Liver (tissue), 3 donors: Measurements from ENCODE around the gene IFT25.
"Not testable (repeated sequence)": the region's sequence is repeated elsewhere in the genome, so short reads cannot be mapped to it uniquely, and the experiment has no call there.

Experiments
- EGR1 ChIP-seq, 2 donors: IDR thresholded peaks; 2 replicates each; pipeline ENCODE4 v1.6.1; 2016 to 2018; ENCODE audit warnings: antibody characterized with exemption in 2 of 2, low read depth in 2 of 2
- GABPA ChIP-seq, 2 donors: IDR thresholded peaks in 1 of 2; conservative IDR thresholded peaks in 1 of 2; 2 replicates each; pipeline ENCODE4 v1.6.1; 2016; ENCODE audit warnings: antibody characterized with exemption in 2 of 2, mild to moderate bottlenecking in 1 of 2, moderate library complexity in 1 of 2
- JUND ChIP-seq, 2 donors: IDR thresholded peaks; 2 replicates each; pipeline ENCODE4 v1.6.1; 2016; ENCODE audit warnings: antibody characterized with exemption in 2 of 2
- NR2F2 ChIP-seq: IDR thresholded peaks from 2 replicates; pipeline ENCODE4 v1.6.1; 2016; ENCODE audit warnings: antibody characterized with exemption
- RAD21 ChIP-seq, 2 donors: IDR thresholded peaks; 2 replicates each; pipeline ENCODE4 v1.6.1; 2016; ENCODE audit warnings: antibody characterized with exemption in 2 of 2, mild to moderate bottlenecking in 2 of 2
- RXRA ChIP-seq, 2 donors: IDR thresholded peaks; 2 replicates each; pipeline ENCODE4 v1.6.1; 2017 to 2018; ENCODE audit warnings: antibody characterized with exemption in 2 of 2, mild to moderate bottlenecking in 1 of 2
- SP1 ChIP-seq: IDR thresholded peaks from 2 replicates; pipeline ENCODE4 v1.6.1; 2018; ENCODE audit warnings: antibody characterized with exemption, mild to moderate bottlenecking
- TAF1 ChIP-seq: conservative IDR thresholded peaks from 2 replicates; pipeline ENCODE4 v1.6.1; 2016; ENCODE audit warnings: antibody characterized with exemption, mild to moderate bottlenecking
- YY1 ChIP-seq: IDR thresholded peaks from 2 replicates; pipeline ENCODE4 v1.6.1; 2016; ENCODE audit warnings: antibody characterized with exemption, mild to moderate bottlenecking
- TF ChIP-seq, protein P1 (sequence below): fragments of 150-350 bp; IDR thresholded peaks from 2 replicates; pipeline ENCODE4 v1.5.1; 2017; ENCODE audit warnings: improper control_type of control experiment, low read depth, low read length; ENCODE audit not compliant: missing input control
- TF ChIP-seq, protein P2 (sequence below): IDR thresholded peaks from 2 replicates; pipeline ENCODE4 v1.6.1; 2016; ENCODE audit warnings: antibody characterized with exemption
- TF ChIP-seq, protein P3 (sequence below): IDR thresholded peaks from 2 replicates; pipeline ENCODE4 v1.6.1; 2016; ENCODE audit warnings: antibody characterized with exemption
- TF ChIP-seq, protein P4 (sequence below): IDR thresholded peaks from 2 replicates; pipeline ENCODE4 v1.6.1; 2016; ENCODE audit warnings: antibody characterized with exemption, mild to moderate bottlenecking
- TF ChIP-seq, protein P5 (sequence below): IDR thresholded peaks from 2 replicates; pipeline ENCODE4 v1.6.1; 2016; ENCODE audit warnings: antibody characterized with exemption
- donor health status: healthy.
- donor health status: healthy.

DNA sequence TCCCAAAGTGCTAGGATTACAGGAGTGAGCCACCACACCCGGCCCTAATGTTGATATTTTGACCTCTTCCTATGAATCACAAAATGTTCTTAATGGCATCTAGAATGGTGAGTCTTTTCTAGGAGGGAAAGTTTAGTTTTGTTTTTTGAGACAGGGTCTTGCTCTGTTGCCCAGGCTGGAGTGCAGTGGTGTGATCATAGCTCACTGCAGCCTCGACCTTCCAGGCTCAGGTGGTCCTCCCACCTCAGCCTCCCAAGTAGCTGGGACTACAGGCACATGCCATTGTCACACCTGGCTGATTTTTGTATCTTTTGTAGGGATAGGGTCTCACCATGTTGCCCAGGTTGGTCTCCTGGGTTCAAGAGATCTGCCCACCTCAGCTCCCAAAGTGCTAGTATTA, 23.8 kb upstream of the IFT25 start:
- TF ChIP-seq, protein P1, sequence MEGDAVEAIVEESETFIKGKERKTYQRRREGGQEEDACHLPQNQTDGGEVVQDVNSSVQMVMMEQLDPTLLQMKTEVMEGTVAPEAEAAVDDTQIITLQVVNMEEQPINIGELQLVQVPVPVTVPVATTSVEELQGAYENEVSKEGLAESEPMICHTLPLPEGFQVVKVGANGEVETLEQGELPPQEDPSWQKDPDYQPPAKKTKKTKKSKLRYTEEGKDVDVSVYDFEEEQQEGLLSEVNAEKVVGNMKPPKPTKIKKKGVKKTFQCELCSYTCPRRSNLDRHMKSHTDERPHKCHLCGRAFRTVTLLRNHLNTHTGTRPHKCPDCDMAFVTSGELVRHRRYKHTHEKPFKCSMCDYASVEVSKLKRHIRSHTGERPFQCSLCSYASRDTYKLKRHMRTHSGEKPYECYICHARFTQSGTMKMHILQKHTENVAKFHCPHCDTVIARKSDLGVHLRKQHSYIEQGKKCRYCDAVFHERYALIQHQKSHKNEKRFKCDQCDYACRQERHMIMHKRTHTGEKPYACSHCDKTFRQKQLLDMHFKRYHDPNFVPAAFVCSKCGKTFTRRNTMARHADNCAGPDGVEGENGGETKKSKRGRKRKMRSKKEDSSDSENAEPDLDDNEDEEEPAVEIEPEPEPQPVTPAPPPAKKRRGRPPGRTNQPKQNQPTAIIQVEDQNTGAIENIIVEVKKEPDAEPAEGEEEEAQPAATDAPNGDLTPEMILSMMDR, result not testable (repeated sequence)
- not testable (repeated sequence) for TF ChIP-seq RAD21 (IDR thresholded peaks at IDR 0.05); TAF1; RXRA (IDR thresholded peaks at IDR 0.05); EGR1 (IDR thresholded peaks at IDR 0.05; ENCODE audit: low read depth in 2 of 2); YY1; NR2F2; SP1; GABPA (IDR thresholded peaks at IDR 0.05 in 1 of 2, conservative IDR thresholded peaks at IDR 0.05 in 1 of 2); JUND (IDR thresholded peaks at IDR 0.05)
- TF ChIP-seq, protein P2, sequence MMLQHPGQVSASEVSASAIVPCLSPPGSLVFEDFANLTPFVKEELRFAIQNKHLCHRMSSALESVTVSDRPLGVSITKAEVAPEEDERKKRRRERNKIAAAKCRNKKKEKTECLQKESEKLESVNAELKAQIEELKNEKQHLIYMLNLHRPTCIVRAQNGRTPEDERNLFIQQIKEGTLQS, result not testable (repeated sequence)
- TF ChIP-seq, protein P3, sequence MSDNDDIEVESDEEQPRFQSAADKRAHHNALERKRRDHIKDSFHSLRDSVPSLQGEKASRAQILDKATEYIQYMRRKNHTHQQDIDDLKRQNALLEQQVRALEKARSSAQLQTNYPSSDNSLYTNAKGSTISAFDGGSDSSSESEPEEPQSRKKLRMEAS, result not testable (repeated sequence)
- TF ChIP-seq, protein P4, sequence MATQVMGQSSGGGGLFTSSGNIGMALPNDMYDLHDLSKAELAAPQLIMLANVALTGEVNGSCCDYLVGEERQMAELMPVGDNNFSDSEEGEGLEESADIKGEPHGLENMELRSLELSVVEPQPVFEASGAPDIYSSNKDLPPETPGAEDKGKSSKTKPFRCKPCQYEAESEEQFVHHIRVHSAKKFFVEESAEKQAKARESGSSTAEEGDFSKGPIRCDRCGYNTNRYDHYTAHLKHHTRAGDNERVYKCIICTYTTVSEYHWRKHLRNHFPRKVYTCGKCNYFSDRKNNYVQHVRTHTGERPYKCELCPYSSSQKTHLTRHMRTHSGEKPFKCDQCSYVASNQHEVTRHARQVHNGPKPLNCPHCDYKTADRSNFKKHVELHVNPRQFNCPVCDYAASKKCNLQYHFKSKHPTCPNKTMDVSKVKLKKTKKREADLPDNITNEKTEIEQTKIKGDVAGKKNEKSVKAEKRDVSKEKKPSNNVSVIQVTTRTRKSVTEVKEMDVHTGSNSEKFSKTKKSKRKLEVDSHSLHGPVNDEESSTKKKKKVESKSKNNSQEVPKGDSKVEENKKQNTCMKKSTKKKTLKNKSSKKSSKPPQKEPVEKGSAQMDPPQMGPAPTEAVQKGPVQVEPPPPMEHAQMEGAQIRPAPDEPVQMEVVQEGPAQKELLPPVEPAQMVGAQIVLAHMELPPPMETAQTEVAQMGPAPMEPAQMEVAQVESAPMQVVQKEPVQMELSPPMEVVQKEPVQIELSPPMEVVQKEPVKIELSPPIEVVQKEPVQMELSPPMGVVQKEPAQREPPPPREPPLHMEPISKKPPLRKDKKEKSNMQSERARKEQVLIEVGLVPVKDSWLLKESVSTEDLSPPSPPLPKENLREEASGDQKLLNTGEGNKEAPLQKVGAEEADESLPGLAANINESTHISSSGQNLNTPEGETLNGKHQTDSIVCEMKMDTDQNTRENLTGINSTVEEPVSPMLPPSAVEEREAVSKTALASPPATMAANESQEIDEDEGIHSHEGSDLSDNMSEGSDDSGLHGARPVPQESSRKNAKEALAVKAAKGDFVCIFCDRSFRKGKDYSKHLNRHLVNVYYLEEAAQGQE, result not testable (repeated sequence)
- TF ChIP-seq, protein P5, sequence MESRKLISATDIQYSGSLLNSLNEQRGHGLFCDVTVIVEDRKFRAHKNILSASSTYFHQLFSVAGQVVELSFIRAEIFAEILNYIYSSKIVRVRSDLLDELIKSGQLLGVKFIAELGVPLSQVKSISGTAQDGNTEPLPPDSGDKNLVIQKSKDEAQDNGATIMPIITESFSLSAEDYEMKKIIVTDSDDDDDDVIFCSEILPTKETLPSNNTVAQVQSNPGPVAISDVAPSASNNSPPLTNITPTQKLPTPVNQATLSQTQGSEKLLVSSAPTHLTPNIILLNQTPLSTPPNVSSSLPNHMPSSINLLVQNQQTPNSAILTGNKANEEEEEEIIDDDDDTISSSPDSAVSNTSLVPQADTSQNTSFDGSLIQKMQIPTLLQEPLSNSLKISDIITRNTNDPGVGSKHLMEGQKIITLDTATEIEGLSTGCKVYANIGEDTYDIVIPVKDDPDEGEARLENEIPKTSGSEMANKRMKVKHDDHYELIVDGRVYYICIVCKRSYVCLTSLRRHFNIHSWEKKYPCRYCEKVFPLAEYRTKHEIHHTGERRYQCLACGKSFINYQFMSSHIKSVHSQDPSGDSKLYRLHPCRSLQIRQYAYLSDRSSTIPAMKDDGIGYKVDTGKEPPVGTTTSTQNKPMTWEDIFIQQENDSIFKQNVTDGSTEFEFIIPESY, result not testable (repeated sequence)
